AG04450 (cell line): ENCODE measurements around the gene GEMIN5. TPM values are rescaled to one million over a fixed set of nuclear protein-coding genes. Genes with fewer than 3 reads are reported as not detected.

Experiments
- CTCF ChIA-PET: fragments of 300-600, 350-600 bp; formaldehyde crosslinking; extraction: SDS; loops from one replicate; lab custom pipeline; 2022; ENCODE audit warnings: antibody characterized with exemption, inconsistent platforms; lab: Charles Lee
- POLR2A ChIA-PET: fragments of 350-600 bp; formaldehyde crosslinking; extraction: SDS; loops from one replicate; lab custom pipeline; 2021; ENCODE audit warnings: antibody characterized with exemption, inconsistent platforms; lab: Yijun Ruan, JAX
- DNase-seq: peaks from one replicate; pipeline ENCODE4 v3.0.0-alpha.2; 2011; ENCODE audit warnings: low read depth, low spot score
- H3K27ac ChIP-seq: one replicate; pipeline ENCODE4 v1.5.1; 2012; ENCODE audit warnings: low read depth, low read length, control low read depth
- H3K27me3 ChIP-seq: one replicate; pipeline ENCODE4 v1.6.0; 2012; ENCODE audit warnings: low read length; ENCODE audit not compliant: control insufficient read depth, insufficient read depth
- H3K4me3 ChIP-seq: 2 replicates; pipeline ENCODE4 v1.5.1; 2011; ENCODE audit warnings: mild to moderate bottlenecking, low read depth, low read length, control low read depth
- H3K9me3 ChIP-seq: 2 replicates; pipeline ENCODE4 v1.5.1; 2012; ENCODE audit warnings: low read length; ENCODE audit not compliant: control insufficient read depth, insufficient read depth
- polyA plus RNA-seq: library from polyadenylated mRNA; depleted of rRNA; stranded (reverse); fragments of >200 nt; gene quantifications from 2 replicates; pipeline ENCODE4 v1.2.3, GENCODE V29; 2011
- TF ChIP-seq, protein P1 (sequence below): IDR thresholded peaks from 2 replicates; pipeline ENCODE4 v1.5.1; 2011; ENCODE audit warnings: low read depth, low read length, control low read depth, inconsistent platforms

GEMIN5 gene
- polyA plus RNA-seq, 1 experiment: 10.7 TPM

DNA sequence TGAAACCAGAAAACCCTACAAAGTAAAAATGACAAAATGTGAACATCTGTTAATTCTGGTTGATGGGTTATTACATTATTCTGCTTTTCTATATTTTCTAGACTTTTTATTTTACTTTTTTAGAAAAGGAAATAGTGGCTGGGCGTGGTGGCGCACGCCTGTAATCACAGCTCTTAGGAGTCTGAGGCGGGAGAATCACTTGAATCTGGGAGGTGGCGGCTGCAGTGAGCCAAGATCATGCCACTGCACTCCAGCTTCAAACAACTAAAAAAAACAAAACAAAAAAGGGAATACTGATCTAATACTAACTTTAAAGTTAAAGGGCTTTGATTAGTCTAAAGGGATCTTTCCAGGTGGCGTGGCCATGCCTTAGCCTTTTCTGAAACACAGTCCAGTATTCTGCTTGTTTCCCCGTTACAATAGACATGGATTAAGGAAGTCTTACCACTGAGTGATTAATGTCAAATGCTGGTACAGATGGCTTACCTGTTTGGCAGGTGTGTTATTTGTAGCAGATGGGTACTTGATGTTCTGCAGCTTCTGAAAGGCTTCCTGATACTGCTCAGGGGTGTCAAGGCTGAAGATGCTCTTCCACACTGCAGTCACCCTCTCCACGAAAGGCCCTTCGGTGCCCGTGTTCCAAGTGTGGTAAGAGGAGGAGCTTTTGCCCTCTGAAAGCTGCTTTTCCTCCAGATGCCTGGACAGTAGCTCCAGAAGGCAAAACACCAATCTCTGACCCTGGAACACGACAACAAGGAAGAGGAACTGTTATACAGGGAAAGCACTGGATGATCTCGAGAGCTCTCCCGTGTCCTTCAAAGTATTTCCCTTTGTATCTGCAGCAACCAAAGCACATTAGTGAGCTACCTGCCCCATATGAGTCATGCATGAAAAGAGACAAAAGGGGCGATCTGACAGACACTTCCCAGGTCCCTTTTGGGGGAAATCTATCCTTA, 42.1 kb downstream of the GEMIN5 start:
- DNase-seq: no peak
- CTCF ChIA-PET: interaction anchor here (0.5 kb wide), 1 partner anchor 77 kb away, joined by 3 read pairs; no protein-coding TSS in a partner anchor

DNA sequence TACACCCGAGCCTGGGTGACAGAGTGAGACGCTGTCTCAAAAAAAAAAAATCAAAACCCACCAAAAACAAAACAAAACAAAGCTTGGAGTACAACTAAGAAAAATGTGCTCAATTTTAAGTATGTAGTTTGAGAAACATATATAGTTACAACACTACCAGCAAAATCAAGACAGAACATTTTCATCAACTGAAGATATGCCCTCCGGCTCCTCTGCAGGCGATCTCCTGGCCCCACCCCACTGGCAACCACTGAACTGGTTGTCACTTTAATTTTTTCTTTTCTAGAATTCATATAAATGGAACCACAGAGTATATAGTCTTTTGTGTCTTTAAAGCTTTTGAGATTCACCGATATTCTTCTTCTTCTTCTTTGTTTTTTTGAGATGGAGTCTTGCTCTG, 44.6 kb downstream of the GEMIN5 start:
- ChIA-PET POLR2A (interaction anchor here (0.6 kb wide), 1 partner anchor 8 kb away, joined by 3 read pairs; no protein-coding TSS in a partner anchor), CTCF (no interaction called here)
- Histone ChIP-seq H3K4me3 (no peak overlapping the region), H3K9me3 (no peaks in the 10 kb centered on the region), H3K27ac (no peak overlapping the region), H3K27me3 (no peaks in the 10 kb centered on the region)
- no peak for DNase-seq
- TF ChIP-seq, protein P1, sequence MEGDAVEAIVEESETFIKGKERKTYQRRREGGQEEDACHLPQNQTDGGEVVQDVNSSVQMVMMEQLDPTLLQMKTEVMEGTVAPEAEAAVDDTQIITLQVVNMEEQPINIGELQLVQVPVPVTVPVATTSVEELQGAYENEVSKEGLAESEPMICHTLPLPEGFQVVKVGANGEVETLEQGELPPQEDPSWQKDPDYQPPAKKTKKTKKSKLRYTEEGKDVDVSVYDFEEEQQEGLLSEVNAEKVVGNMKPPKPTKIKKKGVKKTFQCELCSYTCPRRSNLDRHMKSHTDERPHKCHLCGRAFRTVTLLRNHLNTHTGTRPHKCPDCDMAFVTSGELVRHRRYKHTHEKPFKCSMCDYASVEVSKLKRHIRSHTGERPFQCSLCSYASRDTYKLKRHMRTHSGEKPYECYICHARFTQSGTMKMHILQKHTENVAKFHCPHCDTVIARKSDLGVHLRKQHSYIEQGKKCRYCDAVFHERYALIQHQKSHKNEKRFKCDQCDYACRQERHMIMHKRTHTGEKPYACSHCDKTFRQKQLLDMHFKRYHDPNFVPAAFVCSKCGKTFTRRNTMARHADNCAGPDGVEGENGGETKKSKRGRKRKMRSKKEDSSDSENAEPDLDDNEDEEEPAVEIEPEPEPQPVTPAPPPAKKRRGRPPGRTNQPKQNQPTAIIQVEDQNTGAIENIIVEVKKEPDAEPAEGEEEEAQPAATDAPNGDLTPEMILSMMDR: no peak

More for the DNA sequence above, 42.1 kb downstream of the GEMIN5 start:
- Histone ChIP-seq H3K9me3 (no peaks in the 10 kb centered on the region), H3K27ac (no peak overlapping the region), H3K4me3 (no peak overlapping the region), H3K27me3 (no peaks in the 10 kb centered on the region)
- POLR2A ChIA-PET: no interaction called here
- TF ChIP-seq, protein P1: no peak

DNA sequence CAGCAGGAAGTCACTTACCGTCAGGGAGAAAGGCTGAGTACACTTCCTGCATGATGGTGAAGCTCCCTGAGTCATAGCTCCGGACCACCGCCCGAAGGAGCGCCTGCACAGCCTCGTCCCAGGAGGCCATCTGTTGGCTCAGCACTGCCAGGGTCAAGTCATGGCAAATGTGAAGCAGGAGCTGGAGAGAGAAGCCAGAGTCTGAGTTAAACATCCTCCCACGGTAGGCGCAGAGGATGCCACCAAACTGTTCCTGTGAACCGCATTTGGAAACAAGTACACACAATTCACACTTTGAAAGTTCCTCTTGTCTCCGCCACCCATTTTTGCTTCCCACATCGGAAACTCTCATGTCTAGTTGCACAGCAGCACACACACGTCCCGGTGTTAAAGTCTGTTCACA, 45.6 kb downstream of the GEMIN5 start:
- Histone ChIP-seq H3K4me3 (no peak overlapping the region), H3K9me3 (no peaks in the 10 kb centered on the region), H3K27me3 (no peaks in the 10 kb centered on the region), H3K27ac (no peak overlapping the region)
- POLR2A ChIA-PET: no interaction called here
- DNase-seq: no peak
- CTCF ChIA-PET: interaction anchor here (0.6 kb wide), 1 partner anchor 10 kb away, joined by 3 read pairs; no protein-coding TSS in a partner anchor
- TF ChIP-seq, protein P1: no peak

DNA sequence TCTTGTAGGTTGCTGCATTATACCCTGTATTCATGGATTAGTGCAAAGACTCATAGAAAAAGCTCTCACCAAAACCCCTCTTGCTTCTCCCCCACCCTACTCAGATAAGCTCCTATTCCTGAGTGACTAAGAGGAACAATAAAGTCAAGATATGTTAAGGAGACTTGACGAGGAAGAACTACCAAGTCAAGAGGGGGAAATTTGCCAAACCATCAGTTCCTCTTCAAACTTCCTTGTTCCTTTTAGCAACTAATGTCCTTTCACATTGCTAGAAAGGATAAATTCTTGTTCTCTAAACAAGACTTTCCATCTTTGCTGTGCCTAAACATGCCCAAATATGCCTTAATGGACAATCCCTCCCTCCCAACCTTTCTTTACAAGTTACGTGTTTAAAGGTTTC, 52.6 kb downstream of the GEMIN5 start:
- POLR2A ChIA-PET: interaction anchor here (0.6 kb wide), 1 partner anchor 8 kb away, joined by 3 read pairs; no protein-coding TSS in a partner anchor
- CTCF ChIA-PET: no interaction called here

More for the DNA sequence above, 52.6 kb downstream of the GEMIN5 start:
- TF ChIP-seq, protein P1: no peak
- Histone ChIP-seq H3K4me3 (no peak overlapping the region), H3K9me3 (peaks cover 10% of the 10 kb centered on the region), H3K27ac (no peak overlapping the region), H3K27me3 (no peaks in the 10 kb centered on the region)
- no peak for DNase-seq
